Measurements from ENCODE around the gene PCBD1. TPM values are rescaled to one million over a fixed set of nuclear protein-coding genes. Genes with fewer than 3 reads are reported as not detected.

The PCBD1 gene
- total RNA-seq, 1 donor from 2014 or later = 54.6 TPM

- Histone ChIP-seq H3K4me2 (ENCODE audit: low read length) (no peak overlapping the region), H3K27me3 (ENCODE audit: insufficient read depth, low read length) (no peaks in the 10 kb centered on the region), H3K36me3 (ENCODE audit: insufficient read depth, low read length) (no peaks in the 10 kb centered on the region), H2AFZ (ENCODE audit: low read depth, low read length) (no peak overlapping the region), H3K4me3 (ENCODE audit: insufficient read depth, low read depth, low read length) (no peak overlapping the region), H3K79me2 (ENCODE audit: insufficient read depth, low read length) (no peaks in the 10 kb centered on the region), H3K4me1 (ENCODE audit: insufficient read depth, low read length) (peaks cover 8% of the 10 kb centered on the region), H3K9ac (ENCODE audit: low read length) (no peak overlapping the region), H3K27ac (ENCODE audit: low read depth, low read length) (no peak overlapping the region), H3K9me3 (ENCODE audit: insufficient read depth, low read depth, low read length) (no peaks in the 10 kb centered on the region), H4K20me1 (ENCODE audit: insufficient read depth, low read length) (peaks cover 3% of the 10 kb centered on the region)
- Mint-ChIP-seq H3K9me3 (ENCODE audit: unreplicated experiment) (no peaks in the 10 kb centered on the region), H3K27me3 (ENCODE audit: low read depth, unreplicated experiment) (no peaks in the 10 kb centered on the region), H3K36me3 (ENCODE audit: low read depth, unreplicated experiment) (peaks cover 16% of the 10 kb centered on the region), H3K4me3 (ENCODE audit: unreplicated experiment) (no peak overlapping the region), H3K4me1 (ENCODE audit: low read depth, unreplicated experiment) (peaks cover 6% of the 10 kb centered on the region), H3K27ac (ENCODE audit: unreplicated experiment) (no peak overlapping the region)
- DNase-seq (ENCODE audit: low read depth) (no peak), FAIRE-seq (no peak)
- TF ChIP-seq EZH2 (IDR thresholded peaks at IDR 0.05; ENCODE audit: insufficient read depth, low read length) (no peak), CTCF (IDR thresholded peaks at IDR 0.05; ENCODE audit: insufficient read depth, low read depth, low read length) (no peak)
Observed at GRCh38 chr10:70885931-70886903, 2.1 kb downstream of the PCBD1 start.

GRCh38 chr10:70885481-70885880 is 2.9 kb downstream of the PCBD1 start:
- DNase-seq (ENCODE audit: low read depth) (no peak), FAIRE-seq (no peak)
- Mint-ChIP-seq H3K4me1 (ENCODE audit: low read depth, unreplicated experiment) (peaks cover 6% of the 10 kb centered on the region), H3K27ac (ENCODE audit: unreplicated experiment) (no peak overlapping the region), H3K9me3 (ENCODE audit: unreplicated experiment) (no peaks in the 10 kb centered on the region), H3K36me3 (ENCODE audit: low read depth, unreplicated experiment) (peaks cover 16% of the 10 kb centered on the region), H3K27me3 (ENCODE audit: low read depth, unreplicated experiment) (no peaks in the 10 kb centered on the region), H3K4me3 (ENCODE audit: unreplicated experiment) (no peak overlapping the region)
- peaks cover 4% of the 10 kb centered on the region for H3K36me3 ChIP-seq (ENCODE audit: insufficient read depth, low read length)
- no peak overlapping the region for H3K4me3 ChIP-seq (ENCODE audit: insufficient read depth, low read depth, low read length)
- H3K4me2 ChIP-seq (ENCODE audit: low read length) = no peak overlapping the region
- TF ChIP-seq CTCF (IDR thresholded peaks at IDR 0.05; ENCODE audit: insufficient read depth, low read depth, low read length) (no peak), EZH2 (IDR thresholded peaks at IDR 0.05; ENCODE audit: insufficient read depth, low read length) (no peak)
- H3K79me2 ChIP-seq (ENCODE audit: insufficient read depth, low read length) = no peaks in the 10 kb centered on the region
- peaks cover 5% of the 10 kb centered on the region for H3K4me1 ChIP-seq (ENCODE audit: insufficient read depth, low read length)
- H3K9ac ChIP-seq (ENCODE audit: low read length) = no peak overlapping the region
- no peak overlapping the region for H2AFZ ChIP-seq (ENCODE audit: low read depth, low read length)
- H3K27ac ChIP-seq (ENCODE audit: low read depth, low read length) = no peak overlapping the region
- H4K20me1 ChIP-seq (ENCODE audit: insufficient read depth, low read length) = peaks cover 3% of the 10 kb centered on the region
- H3K27me3 ChIP-seq (ENCODE audit: insufficient read depth, low read length) = no peaks in the 10 kb centered on the region
- H3K9me3 ChIP-seq (ENCODE audit: insufficient read depth, low read depth, low read length) = no peaks in the 10 kb centered on the region

GRCh38 chr10:70884741-70885140 is 3.6 kb downstream of the PCBD1 start:
- H3K4me3 ChIP-seq (ENCODE audit: insufficient read depth, low read depth, low read length) = no peak overlapping the region
- no peak overlapping the region for H3K27ac Mint-ChIP-seq (ENCODE audit: unreplicated experiment)

More at GRCh38 chr10:70884741-70885140, 3.6 kb downstream of the PCBD1 start:
- FAIRE-seq (no peak), DNase-seq (ENCODE audit: low read depth) (no peak)
- Histone ChIP-seq H3K4me1 (ENCODE audit: insufficient read depth, low read length) (peaks cover 5% of the 10 kb centered on the region), H3K27ac (ENCODE audit: low read depth, low read length) (no peak overlapping the region), H3K4me2 (ENCODE audit: low read length) (no peak overlapping the region), H3K9ac (ENCODE audit: low read length) (no peak overlapping the region), H4K20me1 (ENCODE audit: insufficient read depth, low read length) (peaks cover 3% of the 10 kb centered on the region), H3K36me3 (ENCODE audit: insufficient read depth, low read length) (peaks cover 6% of the 10 kb centered on the region), H3K9me3 (ENCODE audit: insufficient read depth, low read depth, low read length) (no peaks in the 10 kb centered on the region), H3K27me3 (ENCODE audit: insufficient read depth, low read length) (no peaks in the 10 kb centered on the region), H2AFZ (ENCODE audit: low read depth, low read length) (no peak overlapping the region), H3K79me2 (ENCODE audit: insufficient read depth, low read length) (no peaks in the 10 kb centered on the region)
- Mint-ChIP-seq H3K9me3 (ENCODE audit: unreplicated experiment) (no peaks in the 10 kb centered on the region), H3K4me3 (ENCODE audit: unreplicated experiment) (no peak overlapping the region), H3K36me3 (ENCODE audit: low read depth, unreplicated experiment) (peaks cover 16% of the 10 kb centered on the region), H3K4me1 (ENCODE audit: low read depth, unreplicated experiment) (peaks cover 6% of the 10 kb centered on the region), H3K27me3 (ENCODE audit: low read depth, unreplicated experiment) (no peaks in the 10 kb centered on the region)
- TF ChIP-seq CTCF (IDR thresholded peaks at IDR 0.05; ENCODE audit: insufficient read depth, low read depth, low read length) (no peak), EZH2 (IDR thresholded peaks at IDR 0.05; ENCODE audit: insufficient read depth, low read length) (no peak)
